GM18505 (cell line): ENCODE data around the gene UNC5A.

ENCODE experiments used
- ATAC-seq: cut with Tn5 transposase; IDR thresholded peaks from one replicate; pipeline ENCODE4 v1.9.1; 2021; ENCODE audit not compliant: unreplicated experiment
- POLR2A ChIP-seq: IDR thresholded peaks from 4 replicates; pipeline ENCODE4 v1.6.1; 2011; ENCODE audit warnings: borderline replicate concordance; ENCODE audit not compliant: insufficient read depth, insufficient read length; ENCODE audit errors: extremely low read depth

Gene UNC5A

GRCh38 chr5:176851871-176852658 is 41.7 kb downstream of the UNC5A start:
- no peak for ATAC-seq
- TF ChIP-seq POLR2A: no peak

- TF ChIP-seq POLR2A: no peak
- ATAC-seq: no peak
These were observed 42.9 kb downstream of the UNC5A start for GRCh38 chr5:176853151-176853778.

GRCh38 chr5:176854164-176854563 is 43.8 kb downstream of the UNC5A start:
- TF ChIP-seq POLR2A: no peak
- no peak for ATAC-seq

- TF ChIP-seq POLR2A: no peak
- no peak for ATAC-seq
These were observed 45.2 kb downstream of the UNC5A start for GRCh38 chr5:176855598-176855997.

- no peak for TF ChIP-seq POLR2A
- no peak for ATAC-seq
These were observed 46.4 kb downstream of the UNC5A start for GRCh38 chr5:176856746-176857145.

GRCh38 chr5:176857216-176857893 is 47.0 kb downstream of the UNC5A start:
- no peak for TF ChIP-seq POLR2A
- no peak for ATAC-seq

GRCh38 chr5:176857894-176858273 is 47.5 kb downstream of the UNC5A start:
- ATAC-seq: no peak
- no peak for TF ChIP-seq POLR2A

GRCh38 chr5:176859916-176860315 is 49.6 kb downstream of the UNC5A start:
- no peak for TF ChIP-seq POLR2A
- ATAC-seq: no peak

GRCh38 chr5:176860381-176860780 is 50.0 kb downstream of the UNC5A start:
- no peak for ATAC-seq
- TF ChIP-seq POLR2A: no peak

GRCh38 chr5:176861276-176861675 is 50.9 kb downstream of the UNC5A start:
- TF ChIP-seq POLR2A: no peak
- ATAC-seq: no peak

GRCh38 chr5:176862330-176862995 is 52.1 kb downstream of the UNC5A start:
- TF ChIP-seq POLR2A: no peak
- ATAC-seq: no peak

GRCh38 chr5:176863041-176863764 is 52.8 kb downstream of the UNC5A start:
- no peak for TF ChIP-seq POLR2A

GRCh38 chr5:176863765-176864098 is 53.4 kb downstream of the UNC5A start:
- no peak for TF ChIP-seq POLR2A
- ATAC-seq: no peak

More at GRCh38 chr5:176863041-176863764, 52.8 kb downstream of the UNC5A start:
- ATAC-seq: no peak
